Kidney glomerular epithelial cell (primary cell): Measurements from ENCODE around the gene CTU1.
"Not testable (repeated sequence)": the region's sequence is repeated elsewhere in the genome, so short reads cannot be mapped to it uniquely, and the experiment has no call there.

Experiments used
- DNase-seq: peaks from one replicate; lab custom pipeline; 2025; lab: John Stamatoyannopoulos, UW

CTU1 gene

GRCh38 chr19:51108066-51108804, at the start of gene CTU1:
CTU1 (minus strand) TSS chr19:51108409; CDS start chr19:51104569, 3,840 bp downstream.
- peak; percentile 99 for DNase-seq

GRCh38 chr19:51157265-51157664, 49.1 kb upstream of the CTU1 start:
- DNase-seq: no peak

- DNase-seq: no peak
Observed at GRCh38 chr19:51156710-51157109, 48.5 kb upstream of the CTU1 start.

GRCh38 chr19:51150627-51151026, 42.4 kb upstream of the CTU1 start:
- no peak for DNase-seq

GRCh38 chr19:51148580-51148979, 40.4 kb upstream of the CTU1 start:
- DNase-seq: no peak

GRCh38 chr19:51147663-51148062, 39.5 kb upstream of the CTU1 start:
- DNase-seq: no peak

GRCh38 chr19:51146751-51147150, 38.5 kb upstream of the CTU1 start:
- DNase-seq: no peak

- DNase-seq: no peak
Observed at GRCh38 chr19:51145916-51146493, 37.8 kb upstream of the CTU1 start.

- DNase-seq: no peak
Observed at GRCh38 chr19:51144482-51145045, 36.4 kb upstream of the CTU1 start.

- DNase-seq: no peak
Observed at GRCh38 chr19:51143486-51143885, 35.3 kb upstream of the CTU1 start.

- DNase-seq: not testable (repeated sequence)
Observed at GRCh38 chr19:51142809-51143475, 34.7 kb upstream of the CTU1 start.

- no peak for DNase-seq
Observed at GRCh38 chr19:51142119-51142518, 33.9 kb upstream of the CTU1 start, which contains the start of gene SIGLEC7. SIGLEC7 (plus strand) TSS chr19:51142301; CDS start chr19:51142370, 69 bp downstream.

- DNase-seq: no peak
Observed at GRCh38 chr19:51141181-51141580, 33.0 kb upstream of the CTU1 start.

GRCh38 chr19:51140441-51140840, 32.2 kb upstream of the CTU1 start:
- no peak for DNase-seq

- no peak for DNase-seq
Observed at GRCh38 chr19:51139299-51140014, 31.2 kb upstream of the CTU1 start.

GRCh38 chr19:51138549-51138979, 30.4 kb upstream of the CTU1 start:
- DNase-seq: no peak

GRCh38 chr19:51137792-51138425, 29.7 kb upstream of the CTU1 start:
- no peak for DNase-seq

GRCh38 chr19:51136851-51137551, 28.8 kb upstream of the CTU1 start:
- no peak for DNase-seq

GRCh38 chr19:51135986-51136762, 28.0 kb upstream of the CTU1 start:
- DNase-seq: no peak

- DNase-seq: no peak
Observed at GRCh38 chr19:51135004-51135403, 26.8 kb upstream of the CTU1 start.
